WERI-Rb-1 (cell line): ENCODE measurements around the gene SETD1A.

Experiments used
- DNase-seq: peaks from one replicate; pipeline ENCODE4 v3.0.0-alpha.2; 2020
- H3K27ac ChIP-seq: fragments of 250-450 bp; sonication (Bioruptor Pico); 2 replicates; pipeline ENCODE4 v1.5.1; 2020; ENCODE audit warnings: mild to moderate bottlenecking, moderate library complexity
- H3K27me3 ChIP-seq: fragments of 250-450 bp; sonication (Bioruptor Pico); 2 replicates; pipeline ENCODE4 v1.5.1; 2021; ENCODE audit warnings: mild to moderate bottlenecking, low read depth, moderate library complexity; ENCODE audit not compliant: insufficient read depth, severe bottlenecking
- H3K36me3 ChIP-seq: fragments of 250-450 bp; sonication (Bioruptor Pico); 2 replicates; pipeline ENCODE4 v1.5.1; 2020; ENCODE audit warnings: mild to moderate bottlenecking, moderate library complexity
- H3K4me3 ChIP-seq: 2 replicates; pipeline ENCODE4 v1.5.1; 2011; ENCODE audit warnings: low read depth, mild to moderate bottlenecking, control low read depth, low read length
- H3K9me3 ChIP-seq: fragments of 250-450 bp; sonication (Bioruptor Pico); 2 replicates; pipeline ENCODE4 v1.5.1; 2021; ENCODE audit warnings: mild to moderate bottlenecking, moderate library complexity; ENCODE audit not compliant: severe bottlenecking
- TF ChIP-seq, protein P1 (sequence below): IDR thresholded peaks from 2 replicates; pipeline ENCODE4 v1.5.1; 2011; ENCODE audit warnings: low read depth, mild to moderate bottlenecking, control low read depth, inconsistent platforms, low read length

The SETD1A gene

GRCh38 chr16:30987581-30988190 is 30.1 kb downstream of the SETD1A start:
- H3K27me3 ChIP-seq = no peaks in the 10 kb centered on the region
- TF ChIP-seq, protein P1, sequence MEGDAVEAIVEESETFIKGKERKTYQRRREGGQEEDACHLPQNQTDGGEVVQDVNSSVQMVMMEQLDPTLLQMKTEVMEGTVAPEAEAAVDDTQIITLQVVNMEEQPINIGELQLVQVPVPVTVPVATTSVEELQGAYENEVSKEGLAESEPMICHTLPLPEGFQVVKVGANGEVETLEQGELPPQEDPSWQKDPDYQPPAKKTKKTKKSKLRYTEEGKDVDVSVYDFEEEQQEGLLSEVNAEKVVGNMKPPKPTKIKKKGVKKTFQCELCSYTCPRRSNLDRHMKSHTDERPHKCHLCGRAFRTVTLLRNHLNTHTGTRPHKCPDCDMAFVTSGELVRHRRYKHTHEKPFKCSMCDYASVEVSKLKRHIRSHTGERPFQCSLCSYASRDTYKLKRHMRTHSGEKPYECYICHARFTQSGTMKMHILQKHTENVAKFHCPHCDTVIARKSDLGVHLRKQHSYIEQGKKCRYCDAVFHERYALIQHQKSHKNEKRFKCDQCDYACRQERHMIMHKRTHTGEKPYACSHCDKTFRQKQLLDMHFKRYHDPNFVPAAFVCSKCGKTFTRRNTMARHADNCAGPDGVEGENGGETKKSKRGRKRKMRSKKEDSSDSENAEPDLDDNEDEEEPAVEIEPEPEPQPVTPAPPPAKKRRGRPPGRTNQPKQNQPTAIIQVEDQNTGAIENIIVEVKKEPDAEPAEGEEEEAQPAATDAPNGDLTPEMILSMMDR = no peak
- no peaks in the 10 kb centered on the region for H3K9me3 ChIP-seq
- no peak overlapping the region for H3K4me3 ChIP-seq
- no peak for DNase-seq
- no peak overlapping the region for H3K27ac ChIP-seq
- peaks cover 32% of the 10 kb centered on the region for H3K36me3 ChIP-seq

GRCh38 chr16:30989469-30990047 is 32.0 kb downstream of the SETD1A start:
- Histone ChIP-seq H3K4me3 (no peak overlapping the region), H3K27ac (peak overlapping the region; percentile 40; the same call in 1 of the 2 replicates), H3K9me3 (no peaks in the 10 kb centered on the region), H3K27me3 (no peaks in the 10 kb centered on the region), H3K36me3 (peaks cover 22% of the 10 kb centered on the region)
- no peak for DNase-seq
- TF ChIP-seq, protein P1 = no peak

DNA sequence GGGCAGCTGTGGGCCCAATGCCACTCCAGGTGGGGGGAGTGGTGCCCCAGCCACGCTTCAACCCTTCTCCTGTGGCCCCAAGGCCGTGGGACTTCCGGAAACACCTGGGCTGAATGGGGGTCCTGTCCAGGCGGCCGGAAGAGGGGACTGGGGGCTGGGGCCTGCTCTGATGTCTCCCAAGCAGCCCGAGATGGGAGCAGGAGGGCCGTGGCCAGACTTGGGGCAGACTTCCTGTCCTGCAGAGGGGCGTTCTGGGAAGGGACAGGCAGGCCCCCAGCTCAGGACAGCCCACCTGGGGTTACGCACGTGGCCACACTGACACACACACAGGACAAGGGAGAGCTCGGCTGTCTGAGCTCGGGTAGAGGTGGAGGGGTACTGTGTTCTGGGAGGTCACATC is 32.6 kb downstream of the SETD1A start:
- Histone ChIP-seq H3K36me3 (peaks cover 18% of the 10 kb centered on the region), H3K9me3 (no peaks in the 10 kb centered on the region), H3K4me3 (no peak overlapping the region), H3K27ac (no peak overlapping the region), H3K27me3 (no peaks in the 10 kb centered on the region)
- DNase-seq = no peak
- TF ChIP-seq, protein P1 = no peak

- TF ChIP-seq, protein P1 = no peak
- Histone ChIP-seq H3K9me3 (no peaks in the 10 kb centered on the region), H3K27ac (no peak overlapping the region), H3K36me3 (peaks cover 13% of the 10 kb centered on the region), H3K27me3 (no peaks in the 10 kb centered on the region), H3K4me3 (no peak overlapping the region)
- DNase-seq = no peak
Observed at GRCh38 chr16:30991052-30991451, 33.5 kb downstream of the SETD1A start.

GRCh38 chr16:30992276-30992780 is 34.8 kb downstream of the SETD1A start:
- no peaks in the 10 kb centered on the region for H3K9me3 ChIP-seq
- peaks cover 4% of the 10 kb centered on the region for H3K36me3 ChIP-seq
- no peak for DNase-seq
- no peak overlapping the region for H3K27ac ChIP-seq
- TF ChIP-seq, protein P1 = no peak
- H3K27me3 ChIP-seq = no peaks in the 10 kb centered on the region
- H3K4me3 ChIP-seq = no peak overlapping the region
